ENCODE results near the gene TSC22D4.

TSC22D4 gene

GRCh38 chr7:100492738-100493475, 13.9 kb upstream of the TSC22D4 start:
- DNase-seq, result no peak

GRCh38 chr7:100491192-100491578, 12.2 kb upstream of the TSC22D4 start:
- DNase-seq, result no peak

- no peak for DNase-seq
These were observed 11.6 kb upstream of the TSC22D4 start for GRCh38 chr7:100490483-100491191.

GRCh38 chr7:100489824-100490223, 10.8 kb upstream of the TSC22D4 start:
- peak; percentile 88 for DNase-seq

- no peak for DNase-seq
These were observed 10.1 kb upstream of the TSC22D4 start for GRCh38 chr7:100489121-100489520.

GRCh38 chr7:100488333-100489095, 9.5 kb upstream of the TSC22D4 start:
- no peak for DNase-seq

GRCh38 chr7:100486753-100487446, 7.9 kb upstream of the TSC22D4 start:
- DNase-seq, result no peak

- DNase-seq, result no peak
These were observed 7.2 kb upstream of the TSC22D4 start for GRCh38 chr7:100486111-100486636.

GRCh38 chr7:100485471-100485876, 6.5 kb upstream of the TSC22D4 start:
- no peak for DNase-seq

GRCh38 chr7:100484673-100485045, 5.6 kb upstream of the TSC22D4 start:
- DNase-seq, result no peak

GRCh38 chr7:100483722-100484672, 5.0 kb upstream of the TSC22D4 start, which contains the start of gene NYAP1:
Gene NYAP1, plus strand, starts transcription at chr7:100483927. Its CDS starts 1,385 bp downstream, at chr7:100485312.
- peak; percentile 89 for DNase-seq

- peak; percentile 89 for DNase-seq
These were observed 4.2 kb upstream of the TSC22D4 start for GRCh38 chr7:100483090-100483721.

- no peak for DNase-seq
These were observed 3.7 kb upstream of the TSC22D4 start for GRCh38 chr7:100482728-100483089.

- no peak for DNase-seq
These were observed 2.5 kb upstream of the TSC22D4 start for GRCh38 chr7:100481466-100481865.

GRCh38 chr7:100477871-100478267, 1.1 kb downstream of the TSC22D4 start:
- DNase-seq, result no peak

GRCh38 chr7:100476903-100477870, 1.8 kb downstream of the TSC22D4 start:
- DNase-seq, result no peak

GRCh38 chr7:100476101-100476780, 2.8 kb downstream of the TSC22D4 start:
- DNase-seq, result no peak

- no peak for DNase-seq
These were observed 3.5 kb downstream of the TSC22D4 start for GRCh38 chr7:100475549-100475948.

GRCh38 chr7:100472854-100473499, 6.0 kb downstream of the TSC22D4 start:
- no peak for DNase-seq
